ENCODE results near the gene OSGIN1.

OSGIN1 gene

GRCh38 chr16:83977056-83977815 is 24.2 kb downstream of the OSGIN1 start:
- H3K4me3 ChIP-seq (ENCODE audit: low read length) = no peak overlapping the region
- H3K36me3 ChIP-seq (ENCODE audit: control insufficient read depth, insufficient read depth, low read length) = no peaks in the 10 kb centered on the region
- no peak overlapping the region for H3K27ac ChIP-seq (ENCODE audit: low read depth, low read length)
- peaks cover 4% of the 10 kb centered on the region for H3K27me3 ChIP-seq (ENCODE audit: control insufficient read depth, insufficient read depth, low read length)
- no peaks in the 10 kb centered on the region for H3K4me1 ChIP-seq (ENCODE audit: control insufficient read depth, insufficient read depth, low read length)
- no peak overlapping the region for H3K9ac ChIP-seq (ENCODE audit: low read length)

- no peak overlapping the region for H3K4me3 ChIP-seq (ENCODE audit: low read length)
- peaks cover 4% of the 10 kb centered on the region for H3K27me3 ChIP-seq (ENCODE audit: control insufficient read depth, insufficient read depth, low read length)
- H3K9ac ChIP-seq (ENCODE audit: low read length) = no peak overlapping the region
- no peaks in the 10 kb centered on the region for H3K4me1 ChIP-seq (ENCODE audit: control insufficient read depth, insufficient read depth, low read length)
- H3K27ac ChIP-seq (ENCODE audit: low read depth, low read length) = no peak overlapping the region
- no peaks in the 10 kb centered on the region for H3K36me3 ChIP-seq (ENCODE audit: control insufficient read depth, insufficient read depth, low read length)
These were observed 25.4 kb downstream of the OSGIN1 start for GRCh38 chr16:83978401-83978904.

- no peak overlapping the region for H3K27ac ChIP-seq (ENCODE audit: low read depth, low read length)
- no peaks in the 10 kb centered on the region for H3K36me3 ChIP-seq (ENCODE audit: control insufficient read depth, insufficient read depth, low read length)
- H3K4me1 ChIP-seq (ENCODE audit: control insufficient read depth, insufficient read depth, low read length) = no peaks in the 10 kb centered on the region
- no peak overlapping the region for H3K9ac ChIP-seq (ENCODE audit: low read length)
- H3K4me3 ChIP-seq (ENCODE audit: low read length) = no peak overlapping the region
- peaks cover 4% of the 10 kb centered on the region for H3K27me3 ChIP-seq (ENCODE audit: control insufficient read depth, insufficient read depth, low read length)
These were observed 26.4 kb downstream of the OSGIN1 start for GRCh38 chr16:83979441-83979840.

- Histone ChIP-seq H3K27ac (ENCODE audit: low read depth, low read length) (no peak overlapping the region), H3K4me1 (ENCODE audit: control insufficient read depth, insufficient read depth, low read length) (no peaks in the 10 kb centered on the region), H3K27me3 (ENCODE audit: control insufficient read depth, insufficient read depth, low read length) (no peaks in the 10 kb centered on the region), H3K4me3 (ENCODE audit: low read length) (no peak overlapping the region), H3K36me3 (ENCODE audit: control insufficient read depth, insufficient read depth, low read length) (no peaks in the 10 kb centered on the region), H3K9ac (ENCODE audit: low read length) (no peak overlapping the region)
These were observed 27.8 kb downstream of the OSGIN1 start for GRCh38 chr16:83980794-83981193.

- no peak overlapping the region for H3K27ac ChIP-seq (ENCODE audit: low read depth, low read length)
- H3K27me3 ChIP-seq (ENCODE audit: control insufficient read depth, insufficient read depth, low read length) = no peaks in the 10 kb centered on the region
- no peaks in the 10 kb centered on the region for H3K4me1 ChIP-seq (ENCODE audit: control insufficient read depth, insufficient read depth, low read length)
- H3K36me3 ChIP-seq (ENCODE audit: control insufficient read depth, insufficient read depth, low read length) = no peaks in the 10 kb centered on the region
- H3K9ac ChIP-seq (ENCODE audit: low read length) = no peak overlapping the region
- H3K4me3 ChIP-seq (ENCODE audit: low read length) = no peak overlapping the region
These were observed 28.8 kb downstream of the OSGIN1 start for GRCh38 chr16:83981799-83982198.

- Histone ChIP-seq H3K36me3 (ENCODE audit: control insufficient read depth, insufficient read depth, low read length) (no peaks in the 10 kb centered on the region), H3K4me3 (ENCODE audit: low read length) (no peak overlapping the region), H3K27ac (ENCODE audit: low read depth, low read length) (no peak overlapping the region), H3K4me1 (ENCODE audit: control insufficient read depth, insufficient read depth, low read length) (no peaks in the 10 kb centered on the region), H3K9ac (ENCODE audit: low read length) (no peak overlapping the region), H3K27me3 (ENCODE audit: control insufficient read depth, insufficient read depth, low read length) (no peaks in the 10 kb centered on the region)
These were observed 30.5 kb downstream of the OSGIN1 start for GRCh38 chr16:83983491-83983890.

- Histone ChIP-seq H3K9ac (ENCODE audit: low read length) (no peak overlapping the region), H3K36me3 (ENCODE audit: control insufficient read depth, insufficient read depth, low read length) (no peaks in the 10 kb centered on the region), H3K4me1 (ENCODE audit: control insufficient read depth, insufficient read depth, low read length) (no peaks in the 10 kb centered on the region), H3K27me3 (ENCODE audit: control insufficient read depth, insufficient read depth, low read length) (peaks cover 4% of the 10 kb centered on the region), H3K4me3 (ENCODE audit: low read length) (no peak overlapping the region), H3K27ac (ENCODE audit: low read depth, low read length) (no peak overlapping the region)
These were observed 36.3 kb downstream of the OSGIN1 start for GRCh38 chr16:83989300-83989699.

GRCh38 chr16:83990492-83990891 is 37.5 kb downstream of the OSGIN1 start:
- Histone ChIP-seq H3K27me3 (ENCODE audit: control insufficient read depth, insufficient read depth, low read length) (peaks cover 4% of the 10 kb centered on the region), H3K4me3 (ENCODE audit: low read length) (no peak overlapping the region), H3K9ac (ENCODE audit: low read length) (no peak overlapping the region), H3K27ac (ENCODE audit: low read depth, low read length) (no peak overlapping the region), H3K36me3 (ENCODE audit: control insufficient read depth, insufficient read depth, low read length) (no peaks in the 10 kb centered on the region), H3K4me1 (ENCODE audit: control insufficient read depth, insufficient read depth, low read length) (no peaks in the 10 kb centered on the region)

- Histone ChIP-seq H3K36me3 (ENCODE audit: control insufficient read depth, insufficient read depth, low read length) (no peaks in the 10 kb centered on the region), H3K27ac (ENCODE audit: low read depth, low read length) (no peak overlapping the region)
These were observed 39.6 kb downstream of the OSGIN1 start for GRCh38 chr16:83992624-83993023.

GRCh38 chr16:83994087-83994486 is 41.0 kb downstream of the OSGIN1 start:
- H3K4me1 ChIP-seq (ENCODE audit: control insufficient read depth, insufficient read depth, low read length) = no peaks in the 10 kb centered on the region
- H3K4me3 ChIP-seq (ENCODE audit: low read length) = no peak overlapping the region
- H3K9ac ChIP-seq (ENCODE audit: low read length) = no peak overlapping the region
- no peaks in the 10 kb centered on the region for H3K36me3 ChIP-seq (ENCODE audit: control insufficient read depth, insufficient read depth, low read length)
- no peak overlapping the region for H3K27ac ChIP-seq (ENCODE audit: low read depth, low read length)
- peaks cover 3% of the 10 kb centered on the region for H3K27me3 ChIP-seq (ENCODE audit: control insufficient read depth, insufficient read depth, low read length)

More at GRCh38 chr16:83992624-83993023, 39.6 kb downstream of the OSGIN1 start:
- Histone ChIP-seq H3K4me1 (ENCODE audit: control insufficient read depth, insufficient read depth, low read length) (no peaks in the 10 kb centered on the region), H3K4me3 (ENCODE audit: low read length) (no peak overlapping the region), H3K27me3 (ENCODE audit: control insufficient read depth, insufficient read depth, low read length) (peaks cover 4% of the 10 kb centered on the region), H3K9ac (ENCODE audit: low read length) (no peak overlapping the region)

- H3K9ac ChIP-seq (ENCODE audit: low read length) = no peak overlapping the region
- no peaks in the 10 kb centered on the region for H3K4me1 ChIP-seq (ENCODE audit: control insufficient read depth, insufficient read depth, low read length)
- H3K27me3 ChIP-seq (ENCODE audit: control insufficient read depth, insufficient read depth, low read length) = no peaks in the 10 kb centered on the region
- no peak overlapping the region for H3K27ac ChIP-seq (ENCODE audit: low read depth, low read length)
- H3K4me3 ChIP-seq (ENCODE audit: low read length) = no peak overlapping the region
- no peaks in the 10 kb centered on the region for H3K36me3 ChIP-seq (ENCODE audit: control insufficient read depth, insufficient read depth, low read length)
These were observed 41.7 kb downstream of the OSGIN1 start for GRCh38 chr16:83994703-83995102.

GRCh38 chr16:83995754-83996153 is 42.7 kb downstream of the OSGIN1 start:
- Histone ChIP-seq H3K36me3 (ENCODE audit: control insufficient read depth, insufficient read depth, low read length) (no peaks in the 10 kb centered on the region), H3K9ac (ENCODE audit: low read length) (no peak overlapping the region), H3K4me3 (ENCODE audit: low read length) (no peak overlapping the region), H3K4me1 (ENCODE audit: control insufficient read depth, insufficient read depth, low read length) (no peaks in the 10 kb centered on the region), H3K27me3 (ENCODE audit: control insufficient read depth, insufficient read depth, low read length) (no peaks in the 10 kb centered on the region), H3K27ac (ENCODE audit: low read depth, low read length) (no peak overlapping the region)

Measured in rectal smooth muscle tissue (tissue), 1 donor.